GM21737 (cell line): Measurements from ENCODE around the gene FXYD7.
"Not testable (repeated sequence)": the region's sequence is repeated elsewhere in the genome, so short reads cannot be mapped to it uniquely, and the experiment has no call there.

Source experiments
- ATAC-seq: cut with Tn5 transposase; IDR thresholded peaks from one replicate; pipeline ENCODE4 v1.9.1; 2021; ENCODE audit warnings: mild to moderate bottlenecking, moderate library complexity; ENCODE audit not compliant: unreplicated experiment

The FXYD7 gene

GRCh38 chr19:35125749-35126623 lies 17.1 kb upstream of the FXYD7 start:
- no peak for ATAC-seq

GRCh38 chr19:35126624-35126959 lies 16.5 kb upstream of the FXYD7 start:
- ATAC-seq: no peak

- ATAC-seq: no peak
Observed at GRCh38 chr19:35127871-35128270, 15.2 kb upstream of the FXYD7 start.

- ATAC-seq: no peak
Observed at GRCh38 chr19:35128398-35129057, 14.5 kb upstream of the FXYD7 start.

GRCh38 chr19:35129724-35130274 lies 13.3 kb upstream of the FXYD7 start:
- ATAC-seq: not testable (repeated sequence)

- ATAC-seq: no peak
Observed at GRCh38 chr19:35130761-35131720, 12.0 kb upstream of the FXYD7 start.

- no peak for ATAC-seq
Observed at GRCh38 chr19:35132254-35132653, 10.8 kb upstream of the FXYD7 start.

- no peak for ATAC-seq
Observed at GRCh38 chr19:35133826-35134225, 9.2 kb upstream of the FXYD7 start.

- no peak for ATAC-seq
Observed at GRCh38 chr19:35134601-35135242, 8.3 kb upstream of the FXYD7 start, which contains the start of gene LGI4. Gene LGI4, minus strand, starts transcription at chr19:35135059. Its CDS starts 379 bp downstream, at chr19:35134680.

GRCh38 chr19:35135389-35135909 lies 7.6 kb upstream of the FXYD7 start:
- ATAC-seq: no peak

- ATAC-seq: no peak
Observed at GRCh38 chr19:35136231-35136630, 6.8 kb upstream of the FXYD7 start.

GRCh38 chr19:35136977-35137702 lies 5.9 kb upstream of the FXYD7 start:
- no peak for ATAC-seq

- ATAC-seq: no peak
Observed at GRCh38 chr19:35138305-35138892, 4.7 kb upstream of the FXYD7 start, which contains the start of gene FXYD1. Gene FXYD1, plus strand, starts transcription at chr19:35138824. Its CDS starts 1,256 bp downstream, at chr19:35140080.

- ATAC-seq: no peak
Observed at GRCh38 chr19:35140207-35140961, 2.7 kb upstream of the FXYD7 start.

GRCh38 chr19:35140962-35141836 lies 1.9 kb upstream of the FXYD7 start:
- ATAC-seq: peak; percentile 56

- ATAC-seq: no peak
Observed at GRCh38 chr19:35141837-35142605, 1.0 kb upstream of the FXYD7 start.
